ENCODE data around the gene CYYR1. TPM values are rescaled to one million over a fixed set of nuclear protein-coding genes. Genes with fewer than 3 reads are reported as not detected.

CYYR1 gene
- total and polyA plus RNA-seq, 2 experiments from 2014 or later: 0.19 TPM; not detected in 1

- Histone ChIP-seq H3K79me2 (ENCODE audit: insufficient read depth) (no peaks in the 10 kb centered on the region), H3K9me3 (ENCODE audit: low read depth) (no peaks in the 10 kb centered on the region), H3K4me2 (ENCODE audit: unreplicated experiment) (no peak overlapping the region), H3K4me1 (ENCODE audit: insufficient read depth) (peaks cover 11% of the 10 kb centered on the region; the same call in 1 of the 2 replicates), H3K27me3 (replicated peaks; ENCODE audit: insufficient read depth) (no peaks in the 10 kb centered on the region), H3K36me3 (ENCODE audit: low read depth) (no peaks in the 10 kb centered on the region), H3K27ac (no peak overlapping the region), H2AFZ (no peak overlapping the region), H3K9ac (no peak overlapping the region), H3K4me3 (no peak overlapping the region), H4K20me1 (ENCODE audit: insufficient read depth) (no peaks in the 10 kb centered on the region), H3K9me2 (ENCODE audit: insufficient read depth) (no peaks in the 10 kb centered on the region), H3F3A (ENCODE audit: insufficient read depth) (0 out of 2 replicates have a peak, but pooled peaks cover 5% of the 10 kb centered on the region)
- WGBS, 2 experiments (ENCODE audit: low coverage in 1 of 2, low lambda C conversion rate in 2 of 2, missing lambda C conversion rate in 2 of 2): 78 to 86% methylated on average over 4 of the region's 4 CpGs
- in situ Hi-C loops (cut with MboI): no loop called here
- no peak for DNase-seq
- TF ChIP-seq EZH2 (IDR thresholded peaks at IDR 0.05; ENCODE audit: insufficient read depth, poor library complexity, severe bottlenecking) (no peak), EZH2phosphoT487 (IDR thresholded peaks at IDR 0.05; ENCODE audit: insufficient read depth, low read depth) (no peak)
Measured at GRCh38 chr21:26487981-26488480, 85.1 kb downstream of the CYYR1 start.

- H3F3A ChIP-seq (ENCODE audit: insufficient read depth): no peaks in the 10 kb centered on the region
- H3K9me2 ChIP-seq (ENCODE audit: insufficient read depth): no peaks in the 10 kb centered on the region
- TF ChIP-seq EZH2phosphoT487 (IDR thresholded peaks at IDR 0.05; ENCODE audit: insufficient read depth, low read depth): no peak
- TF ChIP-seq EZH2 (IDR thresholded peaks at IDR 0.05; ENCODE audit: insufficient read depth, poor library complexity, severe bottlenecking): no peak
- H3K4me2 ChIP-seq (ENCODE audit: unreplicated experiment): no peak overlapping the region
- H3K36me3 ChIP-seq (ENCODE audit: low read depth): no peaks in the 10 kb centered on the region
- in situ Hi-C loops (cut with MboI): no loop called here
- H3K9me3 ChIP-seq (ENCODE audit: low read depth): no peaks in the 10 kb centered on the region
- no peaks in the 10 kb centered on the region for H4K20me1 ChIP-seq (ENCODE audit: insufficient read depth)
- no peak overlapping the region for H3K9ac ChIP-seq
- H3K4me1 ChIP-seq (ENCODE audit: insufficient read depth): peaks cover 8% of the 10 kb centered on the region; the same call in 1 of the 2 replicates
- H3K4me3 ChIP-seq: no peak overlapping the region
- 90 to 93% methylated on average over 2 of the region's 2 CpGs for WGBS, 2 experiments (ENCODE audit: low coverage in 1 of 2, low lambda C conversion rate in 2 of 2, missing lambda C conversion rate in 2 of 2)
- DNase-seq: no peak
- no peaks in the 10 kb centered on the region for H3K79me2 ChIP-seq (ENCODE audit: insufficient read depth)
- H3K27ac ChIP-seq: no peak overlapping the region
- no peaks in the 10 kb centered on the region for H3K27me3 ChIP-seq (replicated peaks; ENCODE audit: insufficient read depth)
- H2AFZ ChIP-seq: no peak overlapping the region
Measured at GRCh38 chr21:26473471-26473870, 99.6 kb downstream of the CYYR1 start.

- no peak overlapping the region for H3K4me2 ChIP-seq (ENCODE audit: unreplicated experiment)
- H3K4me3 ChIP-seq: no peak overlapping the region
- H3K27ac ChIP-seq: no peak overlapping the region
- H3F3A ChIP-seq (ENCODE audit: insufficient read depth): no peaks in the 10 kb centered on the region
- WGBS, 2 experiments (ENCODE audit: low coverage in 1 of 2, low lambda C conversion rate in 2 of 2, missing lambda C conversion rate in 2 of 2): 33 to 34% methylated on average over 5 of the region's 5 CpGs
- DNase-seq: no peak
- H3K27me3 ChIP-seq (replicated peaks; ENCODE audit: insufficient read depth): no peaks in the 10 kb centered on the region
- no peaks in the 10 kb centered on the region for H3K79me2 ChIP-seq (ENCODE audit: insufficient read depth)
- H3K9me2 ChIP-seq (ENCODE audit: insufficient read depth): no peaks in the 10 kb centered on the region
- H3K4me1 ChIP-seq (ENCODE audit: insufficient read depth): peaks cover 8% of the 10 kb centered on the region; the same call in 1 of the 2 replicates
- H3K36me3 ChIP-seq (ENCODE audit: low read depth): no peaks in the 10 kb centered on the region
- H4K20me1 ChIP-seq (ENCODE audit: insufficient read depth): no peaks in the 10 kb centered on the region
- H3K9me3 ChIP-seq (ENCODE audit: low read depth): no peaks in the 10 kb centered on the region
- in situ Hi-C loops (cut with MboI): no loop called here
- H2AFZ ChIP-seq: no peak overlapping the region
- no peak for TF ChIP-seq EZH2 (IDR thresholded peaks at IDR 0.05; ENCODE audit: insufficient read depth, poor library complexity, severe bottlenecking)
- no peak for TF ChIP-seq EZH2phosphoT487 (IDR thresholded peaks at IDR 0.05; ENCODE audit: insufficient read depth, low read depth)
- H3K9ac ChIP-seq: no peak overlapping the region
Measured at GRCh38 chr21:26471099-26471471, 102.0 kb downstream of the CYYR1 start.

GRCh38 chr21:26470351-26471098, 102.6 kb downstream of the CYYR1 start:
- H3K9me2 ChIP-seq (ENCODE audit: insufficient read depth): no peaks in the 10 kb centered on the region
- TF ChIP-seq EZH2 (IDR thresholded peaks at IDR 0.05; ENCODE audit: insufficient read depth, poor library complexity, severe bottlenecking) (no peak), EZH2phosphoT487 (IDR thresholded peaks at IDR 0.05; ENCODE audit: insufficient read depth, low read depth) (no peak)
- 83 to 84% methylated on average over 8 of the region's 8 CpGs for WGBS, 2 experiments (ENCODE audit: low coverage in 1 of 2, low lambda C conversion rate in 2 of 2, missing lambda C conversion rate in 2 of 2)
- H3K79me2 ChIP-seq (ENCODE audit: insufficient read depth): no peaks in the 10 kb centered on the region
- no peaks in the 10 kb centered on the region for H3K9me3 ChIP-seq (ENCODE audit: low read depth)
- H3F3A ChIP-seq (ENCODE audit: insufficient read depth): no peaks in the 10 kb centered on the region
- H3K4me1 ChIP-seq (ENCODE audit: insufficient read depth): peaks cover 8% of the 10 kb centered on the region; the same call in 1 of the 2 replicates
- H2AFZ ChIP-seq: no peak overlapping the region
- H3K36me3 ChIP-seq (ENCODE audit: low read depth): no peaks in the 10 kb centered on the region
- H3K4me3 ChIP-seq: no peak overlapping the region
- H3K4me2 ChIP-seq (ENCODE audit: unreplicated experiment): no peak overlapping the region
- no peak for DNase-seq
- in situ Hi-C loops (cut with MboI): no loop called here
- H3K27ac ChIP-seq: no peak overlapping the region
- H3K27me3 ChIP-seq (replicated peaks; ENCODE audit: insufficient read depth): no peaks in the 10 kb centered on the region
- no peak overlapping the region for H3K9ac ChIP-seq
- no peaks in the 10 kb centered on the region for H4K20me1 ChIP-seq (ENCODE audit: insufficient read depth)
